EL (cell line): ENCODE data around the gene ZC3H12D.
"Not testable (repeated sequence)": the region's sequence is repeated elsewhere in the genome, so short reads cannot be mapped to it uniquely, and the experiment has no call there.

ENCODE experiments used
- DNase-seq: peaks from one replicate; pipeline ENCODE4 v3.0.0-alpha.2; 2016

The ZC3H12D gene

DNA sequence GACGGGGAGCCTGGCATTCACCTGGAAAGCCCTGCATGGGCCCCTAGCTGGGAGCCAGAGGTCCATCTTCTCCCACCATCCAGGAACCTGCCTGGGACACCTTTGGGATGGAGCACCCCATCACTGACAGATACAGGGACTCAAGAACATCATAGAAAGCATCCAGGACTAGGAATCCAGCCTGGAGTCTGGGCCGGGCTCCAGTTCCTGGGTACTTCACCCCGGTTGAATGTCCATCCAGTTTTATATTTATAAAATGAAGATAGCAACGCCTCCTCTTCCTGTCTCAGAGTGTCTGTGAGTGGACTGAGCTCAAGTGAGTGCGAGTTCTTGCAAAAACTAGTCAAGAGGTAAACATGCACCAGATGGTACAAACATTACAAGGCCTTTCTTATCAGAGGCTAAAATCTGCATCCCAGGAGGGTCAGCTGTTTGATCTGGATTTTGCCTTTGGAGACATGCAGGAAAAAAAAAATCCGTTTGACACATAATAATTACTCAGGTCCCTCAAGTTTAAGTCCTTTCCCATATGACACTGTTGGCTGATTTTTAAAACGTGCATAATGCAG is 27.4 kb downstream of the ZC3H12D start:
- DNase-seq = no peak

DNA sequence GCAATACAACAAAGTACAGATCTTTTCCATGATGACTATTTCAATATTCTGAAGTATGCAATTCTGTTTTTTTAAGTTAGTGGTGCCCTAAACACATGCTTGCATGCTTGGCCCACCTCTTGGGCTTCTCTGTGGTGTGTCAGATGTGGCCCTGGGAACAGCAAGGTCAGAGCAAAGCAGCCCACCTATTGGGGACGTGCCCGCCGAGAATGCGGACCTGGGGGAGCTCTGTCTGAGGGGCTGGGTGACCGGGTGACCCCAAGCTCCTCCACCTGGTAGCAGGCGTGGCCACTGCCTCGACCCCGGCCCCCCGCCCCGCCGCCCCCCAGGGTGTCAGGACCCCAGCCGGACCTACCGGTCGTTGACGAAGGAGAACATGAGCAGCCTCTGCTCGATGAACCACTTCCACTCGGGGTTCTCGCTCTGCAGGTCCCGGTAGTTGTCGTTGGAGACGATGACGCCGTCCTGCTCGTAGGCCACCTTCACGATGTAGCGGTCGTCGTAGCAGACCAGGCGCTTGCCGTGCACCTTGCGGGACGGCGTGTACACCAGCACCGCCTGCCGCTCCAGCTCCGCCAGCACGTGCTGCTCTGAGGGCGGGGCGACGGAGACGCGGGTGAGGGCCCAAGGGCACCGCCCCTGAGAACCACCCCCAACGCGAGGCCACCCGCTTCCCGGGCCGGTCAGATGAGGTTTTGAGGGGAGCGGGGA is 28.3 kb downstream of the ZC3H12D start:
- no peak for DNase-seq

DNA sequence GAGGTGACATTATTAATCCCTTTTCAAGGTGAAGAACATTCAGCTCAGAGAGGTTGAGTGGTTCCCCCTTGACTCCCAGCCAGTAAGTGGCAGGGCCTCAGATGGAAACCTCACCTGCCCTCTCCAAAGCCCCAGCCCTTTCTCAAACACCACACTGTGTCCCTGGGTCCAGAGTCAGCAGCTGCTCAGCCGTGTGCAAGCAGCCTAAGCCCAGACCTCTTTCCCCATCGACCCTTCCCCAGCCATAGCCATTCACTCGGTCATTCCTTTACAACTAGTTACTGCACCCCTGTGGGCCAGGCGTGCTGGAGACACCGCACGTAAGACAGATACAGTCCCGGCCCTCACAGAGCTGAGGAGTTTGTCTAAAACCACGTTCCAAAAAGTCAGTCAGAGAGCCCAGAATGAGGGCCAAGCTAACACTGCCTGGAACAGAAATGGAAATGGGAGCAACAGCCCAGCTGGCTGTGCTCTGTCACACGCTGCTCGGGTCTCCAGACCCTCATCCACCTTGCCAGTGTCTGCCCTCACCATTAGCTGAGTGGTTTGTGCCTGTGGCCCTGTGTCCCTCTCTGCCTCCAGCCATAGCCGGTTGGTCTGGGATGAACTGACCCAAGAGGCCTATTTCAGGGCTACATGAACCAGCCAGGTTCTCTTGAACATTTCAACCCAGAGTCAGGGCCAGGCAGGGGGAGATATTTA is 29.6 kb downstream of the ZC3H12D start:
- no peak for DNase-seq

- DNase-seq = peak; percentile 96
These were observed 30.4 kb downstream of the ZC3H12D start for GRCh38 chr6:149454346-149454848.

DNA sequence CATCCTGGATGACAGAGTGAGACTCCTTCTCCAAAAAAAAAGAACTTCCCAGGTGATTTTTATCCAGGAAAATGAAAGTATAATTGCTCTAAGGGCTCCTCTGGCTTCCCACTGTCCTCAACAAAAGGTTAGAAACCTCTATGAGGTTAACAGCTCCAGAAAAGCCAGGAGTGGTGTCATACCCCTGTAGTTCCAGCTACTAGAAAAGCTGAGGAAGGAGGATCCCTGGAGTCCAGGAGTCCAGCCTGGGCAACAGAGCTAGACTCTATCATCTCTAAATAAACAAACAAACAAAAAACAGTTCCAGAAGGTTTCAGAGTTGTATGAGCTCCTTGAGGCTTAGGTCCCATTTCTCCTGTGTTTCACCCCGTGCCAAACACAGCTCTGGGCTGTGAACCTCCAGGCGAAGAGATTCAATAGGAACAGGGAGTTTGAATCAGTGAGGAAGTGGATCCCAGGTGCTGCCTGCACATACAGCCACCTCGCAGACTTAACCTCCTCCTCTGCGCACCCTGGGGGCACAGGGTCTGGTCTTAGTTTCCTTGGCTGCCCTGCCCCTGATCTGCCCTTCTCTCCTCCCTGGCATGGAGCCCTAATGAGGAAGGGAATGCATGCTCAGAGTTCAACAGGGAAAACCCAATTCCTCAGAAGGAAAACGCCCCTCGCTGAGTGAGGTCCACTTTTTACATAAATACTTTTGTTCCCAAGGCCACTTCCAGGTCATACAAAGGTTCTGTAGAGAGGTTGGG is 31.0 kb downstream of the ZC3H12D start:
- DNase-seq = no peak

- DNase-seq = no peak
These were observed 32.5 kb downstream of the ZC3H12D start for GRCh38 chr6:149452037-149452939.

GRCh38 chr6:149451376-149452036 is 33.3 kb downstream of the ZC3H12D start:
- DNase-seq = peak; percentile 27

- peak; percentile 22 for DNase-seq
These were observed 34.0 kb downstream of the ZC3H12D start for GRCh38 chr6:149450679-149451375.

GRCh38 chr6:149449831-149450678 is 34.8 kb downstream of the ZC3H12D start:
- DNase-seq = no peak

- DNase-seq = no peak
These were observed 35.9 kb downstream of the ZC3H12D start for GRCh38 chr6:149448821-149449453.

DNA sequence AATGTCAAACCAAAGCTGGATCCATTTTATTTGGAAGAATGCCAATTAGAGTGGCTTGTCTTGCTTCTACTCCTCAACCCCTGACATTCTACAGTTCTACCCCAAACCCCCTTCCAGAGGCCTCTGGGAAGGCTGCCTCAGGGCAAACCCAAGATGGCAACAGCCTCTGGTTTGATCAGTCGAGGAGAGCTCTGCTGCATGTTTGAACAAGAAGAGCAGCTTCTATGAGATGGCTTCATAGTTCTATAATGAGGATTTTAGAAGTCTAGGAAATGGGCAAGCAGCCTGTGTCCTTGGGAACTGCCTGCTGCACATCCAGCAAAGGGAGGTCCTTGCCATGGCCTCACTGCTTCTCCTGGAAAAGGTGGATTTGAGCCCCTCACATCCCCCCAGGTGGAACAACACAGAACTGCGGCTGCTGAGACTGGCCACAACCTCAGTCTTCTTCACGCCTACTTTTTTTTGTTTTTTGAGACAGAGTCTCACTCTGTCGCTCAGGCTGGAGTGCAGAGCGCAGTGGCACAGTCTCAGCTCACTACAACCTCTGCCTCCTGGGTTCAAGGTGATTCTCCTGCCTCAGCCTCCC is 37.9 kb downstream of the ZC3H12D start:
- no peak for DNase-seq

DNA sequence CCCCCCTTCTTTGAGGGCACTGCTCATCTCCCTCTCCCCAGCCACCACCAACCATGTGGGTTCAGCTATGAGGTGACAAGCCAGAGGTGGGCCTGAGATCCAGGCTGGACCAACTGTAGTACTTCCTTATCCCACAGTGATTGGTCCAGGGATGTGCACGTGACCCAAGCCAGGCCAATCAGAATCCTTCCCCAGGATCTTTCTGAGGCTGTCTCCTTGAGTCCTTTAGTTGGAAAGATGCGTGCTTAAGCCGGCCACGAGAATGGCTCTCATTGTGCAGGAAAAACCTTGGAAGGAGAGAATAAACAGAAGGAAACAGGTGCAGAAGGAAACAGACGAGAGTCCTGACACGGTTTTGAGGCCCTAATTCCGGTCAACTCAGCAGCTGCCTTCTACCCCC is 39.2 kb downstream of the ZC3H12D start:
- no peak for DNase-seq

DNA sequence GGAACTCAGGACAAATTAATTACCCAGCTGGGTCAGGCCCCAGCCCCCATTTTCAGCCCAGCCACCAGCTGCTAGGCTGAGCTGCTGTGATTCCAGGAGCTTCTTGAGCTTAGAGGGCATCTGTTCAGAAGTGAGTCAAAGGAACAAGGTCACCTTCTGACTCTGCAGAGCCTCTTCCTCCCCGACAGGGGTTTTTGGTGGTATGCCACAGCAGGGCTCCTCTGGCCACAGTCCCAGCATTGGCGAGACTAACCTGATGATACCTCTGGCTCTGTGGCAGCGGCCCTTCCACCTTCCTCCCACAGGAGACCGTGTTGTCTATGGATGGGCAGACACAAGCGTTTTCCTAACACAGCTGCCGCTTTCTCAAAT is 39.7 kb downstream of the ZC3H12D start:
- DNase-seq = no peak

GRCh38 chr6:149444360-149445094 is 40.3 kb downstream of the ZC3H12D start:
- not testable (repeated sequence) for DNase-seq

- peak; percentile 56 for DNase-seq
These were observed 41.2 kb downstream of the ZC3H12D start for GRCh38 chr6:149443411-149444181.

- DNase-seq = no peak
These were observed 43.1 kb downstream of the ZC3H12D start for GRCh38 chr6:149441740-149442139.
